Natural killer cell treated with Interleukin-12 subunit alpha and Interleukin-12 subunit beta and Interleukin-15 and Interleukin-18, amount 100 ng/mL, for 72 hours (primary cell): ENCODE results near the gene ABCE1. TPM values are rescaled to one million over a fixed set of nuclear protein-coding genes. Genes with fewer than 3 reads are reported as not detected.

Experiments
- ATAC-seq, 2 donors: fragments of 150-1000 bp; cut with Tn5 transposase in 1 of 2; sonication (Bioruptor Pico), chemical (Tn5 transposase) in 1 of 2; 2 replicates each; pipeline ENCODE4 v1.10.0; 2021
- DNase-seq: peaks from one replicate; pipeline ENCODE4 v3.0.0; 2022; ENCODE audit warnings: low spot score
- H3K27ac Mint-ChIP-seq, 2 donors: 1 replicate in 1 of 2; 2 replicates in 1 of 2; pipeline ENCODE4 v1.8.0; 2022; ENCODE audit warnings: mixed read lengths in 2 of 2, mild to moderate bottlenecking in 1 of 2, moderate library complexity in 1 of 2
- H3K27me3 Mint-ChIP-seq, 2 donors: 1 replicate in 1 of 2; 2 replicates in 1 of 2; pipeline ENCODE4 v1.8.0; 2022; ENCODE audit warnings: mixed read lengths in 2 of 2
- H3K36me3 Mint-ChIP-seq: one replicate; pipeline ENCODE4 v1.8.0; 2022; ENCODE audit warnings: mixed read lengths
- H3K4me1 Mint-ChIP-seq, 2 donors: 1 replicate in 1 of 2; 2 replicates in 1 of 2; pipeline ENCODE4 v1.8.0; 2022; ENCODE audit warnings: low read depth in 2 of 2, mixed read lengths in 2 of 2, mild to moderate bottlenecking in 1 of 2
- H3K4me3 Mint-ChIP-seq: one replicate; pipeline ENCODE4 v1.8.0; 2022; ENCODE audit warnings: mixed read lengths
- H3K9me3 Mint-ChIP-seq: 2 replicates; pipeline ENCODE4 v1.8.0; 2022; ENCODE audit warnings: mixed read lengths
- total RNA-seq, 2 donors: library from RNA; stranded (reverse); gene quantifications; one replicate each; pipeline ENCODE4 v1.2.3, GENCODE V29; 2022

ABCE1 gene
- total RNA-seq, result 100 to 1,000 TPM in 1 of 2 donors, 10 to 100 TPM in 1; 89.7 to 119 TPM

- ATAC-seq (peak; percentile 93 to 97), DNase-seq (peak; percentile 96)
- Mint-ChIP-seq H3K27ac (peak within 1 kb of the TSS; percentile 87 to 96), H3K27me3 (no peaks in the 10 kb centered on the region), H3K9me3 (no peaks in the 10 kb centered on the region), H3K4me1 (peaks cover 12 to 43% of the 10 kb centered on the region in 2 donors), H3K36me3 (peaks cover 31% of the 10 kb centered on the region), H3K4me3 (peak within 1 kb of the TSS; percentile 92)
These were observed at the start of gene ABCE1, which contains the start of gene ANAPC10 for GRCh38 chr4:145097821-145098674. Gene ABCE1 (plus strand): TSS chr4:145098311. CDS start chr4:145104413, 6,102 bp downstream. Gene ANAPC10 (minus strand): TSS chr4:145098196. CDS start chr4:145096099, 2,097 bp downstream.

DNA sequence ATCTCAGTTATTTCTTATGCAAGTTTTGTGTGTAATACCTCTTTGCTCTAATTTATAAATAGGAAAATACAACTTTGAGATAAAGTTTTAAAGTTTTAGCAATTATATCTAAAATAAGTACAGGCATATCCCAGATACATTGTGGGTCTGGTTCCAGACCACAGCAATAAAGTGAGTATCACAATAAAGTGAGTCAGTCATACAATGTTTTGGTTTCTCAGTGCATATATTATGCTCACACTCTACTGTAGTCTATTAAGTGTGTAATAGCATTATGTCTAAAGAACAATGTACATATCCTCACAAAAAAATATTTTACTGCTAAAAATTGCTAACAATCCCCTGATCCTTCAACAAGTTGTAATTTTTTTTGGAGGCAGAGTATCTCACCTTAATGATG, 49.3 kb upstream of the ABCE1 start:
- H3K27me3 Mint-ChIP-seq, result no peaks in the 10 kb centered on the region
- no peak overlapping the region for H3K4me3 Mint-ChIP-seq
- DNase-seq, result no peak
- H3K9me3 Mint-ChIP-seq, result no peaks in the 10 kb centered on the region
- H3K4me1 Mint-ChIP-seq, result peaks cover 5 to 10% of the 10 kb centered on the region in 2 donors
- H3K27ac Mint-ChIP-seq, result no peak overlapping the region
- no peak for ATAC-seq
- H3K36me3 Mint-ChIP-seq, result peaks cover 5% of the 10 kb centered on the region

- ATAC-seq (no peak), DNase-seq (no peak)
- Mint-ChIP-seq H3K4me1 (peaks cover 3 to 10% of the 10 kb centered on the region in 2 donors), H3K27me3 (no peaks in the 10 kb centered on the region), H3K4me3 (no peak overlapping the region), H3K36me3 (peaks cover 5% of the 10 kb centered on the region), H3K9me3 (no peaks in the 10 kb centered on the region), H3K27ac (no peak overlapping the region)
These were observed 48.9 kb upstream of the ABCE1 start for GRCh38 chr4:145049241-145049640.

DNA sequence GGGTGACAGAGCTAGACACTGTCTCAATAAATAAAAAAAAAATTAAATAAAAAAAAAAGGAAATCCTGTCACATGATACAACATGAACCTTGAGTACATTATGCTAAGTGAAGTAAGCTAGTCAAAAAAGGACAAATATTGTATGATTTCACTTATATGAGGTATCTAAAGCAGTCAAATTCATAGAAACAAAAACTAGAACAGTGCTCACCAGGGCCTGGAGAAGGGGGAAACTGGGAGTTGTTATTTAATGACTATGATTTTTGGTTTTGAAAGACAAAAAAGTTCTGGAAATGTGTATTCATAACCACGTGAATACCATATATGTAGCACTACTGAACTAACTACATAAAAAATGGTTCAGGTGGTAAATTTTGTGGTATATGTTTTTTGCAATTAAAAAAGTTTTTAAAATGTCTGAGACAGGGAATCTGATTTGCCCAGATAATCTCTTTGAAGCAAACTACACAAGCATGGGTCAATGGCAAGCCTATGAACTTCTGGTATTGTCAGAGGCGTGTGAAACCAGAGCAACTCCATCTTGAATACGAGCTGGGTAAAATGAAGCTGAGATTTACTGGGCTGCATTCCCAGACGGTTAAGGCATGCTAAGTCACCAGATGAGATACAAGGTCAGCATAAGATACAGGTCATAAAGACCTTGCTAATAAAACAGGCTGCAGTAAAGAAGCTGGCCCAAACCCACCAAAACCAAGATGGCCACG, 42.4 kb upstream of the ABCE1 start:
- ATAC-seq (no peak), DNase-seq (no peak)
- Mint-ChIP-seq H3K4me3 (no peak overlapping the region), H3K9me3 (no peaks in the 10 kb centered on the region), H3K27me3 (no peaks in the 10 kb centered on the region), H3K4me1 (peaks cover 26 to 32% of the 10 kb centered on the region in 2 donors), H3K27ac (peak overlapping the region in 1 of 2 donors; percentile 82), H3K36me3 (peaks cover 10% of the 10 kb centered on the region)

DNA sequence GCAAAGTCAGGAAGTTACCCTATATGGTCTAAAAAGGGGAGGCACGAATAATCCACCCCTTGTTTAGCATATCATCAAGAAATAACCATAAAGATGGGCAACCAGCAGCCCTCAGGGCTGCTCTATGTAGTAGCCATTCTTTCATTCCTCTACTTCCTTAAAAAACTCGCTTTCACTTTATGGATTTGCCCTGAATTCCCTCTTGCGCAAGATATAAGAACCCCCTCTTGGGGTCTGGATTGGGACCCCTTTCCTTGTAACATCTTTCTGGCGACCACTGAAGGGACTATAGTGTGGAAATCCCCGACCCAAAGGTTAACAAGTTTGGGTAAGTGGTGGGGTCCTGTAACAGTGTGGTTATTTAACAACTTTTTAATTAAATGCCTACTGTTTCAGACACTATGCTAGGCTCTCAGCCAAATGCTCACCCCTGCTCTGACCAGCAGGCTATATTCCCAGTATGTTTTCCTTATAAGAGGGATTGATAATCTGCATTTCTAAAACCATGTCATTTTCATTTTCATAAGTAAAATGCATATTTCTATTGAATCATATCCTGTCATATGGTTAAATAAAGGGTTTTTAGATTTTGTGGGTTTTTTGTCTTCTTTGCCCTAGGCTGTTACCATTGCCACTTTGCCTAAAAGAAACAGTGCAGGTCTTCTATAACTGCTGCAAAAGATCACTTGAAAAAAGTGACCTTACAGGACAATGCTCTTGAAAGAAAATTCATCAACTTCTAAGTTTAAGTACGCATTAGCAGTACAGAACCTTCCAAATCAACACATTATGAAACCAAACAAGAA, 41.6 kb upstream of the ABCE1 start:
- ATAC-seq (no peak), DNase-seq (no peak)
- Mint-ChIP-seq H3K4me1 (peaks cover 26 to 32% of the 10 kb centered on the region in 2 donors), H3K27me3 (no peaks in the 10 kb centered on the region), H3K9me3 (no peaks in the 10 kb centered on the region), H3K36me3 (peaks cover 6% of the 10 kb centered on the region), H3K4me3 (peak overlapping the region; percentile 48), H3K27ac (peak overlapping the region; percentile 7 to 82)

- H3K9me3 Mint-ChIP-seq, result no peaks in the 10 kb centered on the region
- ATAC-seq (no peak), DNase-seq (no peak)
- H3K4me3 Mint-ChIP-seq, result no peak overlapping the region
- H3K36me3 Mint-ChIP-seq, result peaks cover 11% of the 10 kb centered on the region
- no peaks in the 10 kb centered on the region for H3K27me3 Mint-ChIP-seq
- peak overlapping the region in 1 of 2 donors; percentile 7 for H3K27ac Mint-ChIP-seq
- H3K4me1 Mint-ChIP-seq, result peaks cover 26 to 32% of the 10 kb centered on the region in 2 donors
These were observed 39.9 kb upstream of the ABCE1 start for GRCh38 chr4:145058256-145058655.

DNA sequence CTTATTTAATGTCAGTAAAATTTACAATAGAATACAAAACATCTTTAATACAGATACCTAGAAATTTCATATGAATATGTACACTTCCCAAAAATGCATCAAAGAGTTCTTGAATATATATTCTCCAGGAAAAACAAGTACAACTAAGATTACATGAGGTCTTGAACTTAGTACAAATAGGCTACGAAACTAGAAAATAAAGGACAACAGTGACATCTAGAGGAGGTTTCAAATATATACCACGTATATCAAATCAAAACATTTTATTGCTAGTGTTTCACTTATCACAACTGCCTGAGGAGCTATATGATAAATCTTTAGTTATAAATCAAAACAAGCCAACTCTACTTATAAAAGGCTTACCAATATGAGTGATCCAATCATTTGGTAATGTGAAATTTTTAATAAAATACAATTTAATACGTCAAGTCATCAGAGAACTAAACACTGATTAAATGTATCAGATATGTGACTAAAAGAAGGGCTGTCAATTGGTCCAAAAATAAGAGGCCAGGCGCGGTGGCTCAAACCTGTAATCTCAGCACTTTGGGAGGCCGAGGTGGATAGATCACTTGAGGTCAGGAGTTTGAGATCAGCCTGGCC, 36.7 kb upstream of the ABCE1 start:
- Mint-ChIP-seq H3K4me3 (no peak overlapping the region), H3K4me1 (peaks cover 14 to 25% of the 10 kb centered on the region in 2 donors), H3K27me3 (no peaks in the 10 kb centered on the region), H3K36me3 (peaks cover 5% of the 10 kb centered on the region), H3K9me3 (no peaks in the 10 kb centered on the region), H3K27ac (no peak overlapping the region)
- DNase-seq (no peak), ATAC-seq (no peak)

- Mint-ChIP-seq H3K9me3 (no peaks in the 10 kb centered on the region), H3K27me3 (no peaks in the 10 kb centered on the region), H3K36me3 (peaks cover 5% of the 10 kb centered on the region), H3K4me3 (no peak overlapping the region), H3K27ac (no peak overlapping the region), H3K4me1 (peaks cover 0 to 6% of the 10 kb centered on the region in 2 donors)
- DNase-seq (no peak), ATAC-seq (no peak)
These were observed 32.0 kb upstream of the ABCE1 start for GRCh38 chr4:145066063-145066501.

- Mint-ChIP-seq H3K36me3 (no peaks in the 10 kb centered on the region), H3K4me1 (peaks cover 4 to 6% of the 10 kb centered on the region in 2 donors), H3K4me3 (no peak overlapping the region), H3K27ac (no peak overlapping the region), H3K27me3 (no peaks in the 10 kb centered on the region), H3K9me3 (no peaks in the 10 kb centered on the region)
- DNase-seq (no peak), ATAC-seq (no peak)
These were observed 28.8 kb upstream of the ABCE1 start for GRCh38 chr4:145069361-145069760.

- H3K27me3 Mint-ChIP-seq, result no peaks in the 10 kb centered on the region
- H3K4me3 Mint-ChIP-seq, result no peak overlapping the region
- no peak for ATAC-seq
- H3K36me3 Mint-ChIP-seq, result peaks cover 5% of the 10 kb centered on the region
- peaks cover 6 to 13% of the 10 kb centered on the region in 2 donors for H3K4me1 Mint-ChIP-seq
- peak overlapping the region in 1 of 2 donors; percentile 16 for H3K27ac Mint-ChIP-seq
- H3K9me3 Mint-ChIP-seq, result no peaks in the 10 kb centered on the region
- DNase-seq, result no peak
These were observed 26.6 kb upstream of the ABCE1 start for GRCh38 chr4:145071560-145071959.

GRCh38 chr4:145075742-145076468, 22.2 kb upstream of the ABCE1 start:
- peaks cover 33% of the 10 kb centered on the region for H3K36me3 Mint-ChIP-seq
- ATAC-seq (no peak), DNase-seq (no peak)
- H3K4me3 Mint-ChIP-seq, result no peak overlapping the region
- H3K27ac Mint-ChIP-seq, result no peak overlapping the region
- H3K9me3 Mint-ChIP-seq, result no peaks in the 10 kb centered on the region
- peaks cover 20 to 35% of the 10 kb centered on the region in 2 donors for H3K4me1 Mint-ChIP-seq
- H3K27me3 Mint-ChIP-seq, result no peaks in the 10 kb centered on the region

GRCh38 chr4:145076469-145076855, 21.6 kb upstream of the ABCE1 start:
- Mint-ChIP-seq H3K27ac (no peak overlapping the region), H3K36me3 (peaks cover 33% of the 10 kb centered on the region), H3K4me3 (no peak overlapping the region), H3K27me3 (no peaks in the 10 kb centered on the region), H3K4me1 (peaks cover 20 to 35% of the 10 kb centered on the region in 2 donors), H3K9me3 (no peaks in the 10 kb centered on the region)
- ATAC-seq (no peak), DNase-seq (no peak)
